GM18511 (cell line): ENCODE data around the gene INS.

Experiments used
- ATAC-seq: cut with Tn5 transposase; IDR thresholded peaks from one replicate; pipeline ENCODE4 v1.9.1; 2021; ENCODE audit warnings: mild to moderate bottlenecking, moderate library complexity; ENCODE audit not compliant: unreplicated experiment

The INS gene

GRCh38 chr11:2160736-2161259 is at the start of gene INS:
Gene INS (minus strand): TSS chr11:2161209. CDS start chr11:2160971, 238 bp downstream.
- no peak for ATAC-seq

- no peak for ATAC-seq
Measured at GRCh38 chr11:2210366-2211112, 49.5 kb upstream of the INS start.

- ATAC-seq: no peak
Measured at GRCh38 chr11:2209900-2210321, 48.9 kb upstream of the INS start.

GRCh38 chr11:2209370-2209801 is 48.4 kb upstream of the INS start:
- ATAC-seq: no peak

GRCh38 chr11:2208691-2209369 is 47.8 kb upstream of the INS start:
- ATAC-seq: no peak

GRCh38 chr11:2207773-2208621 is 47.0 kb upstream of the INS start:
- no peak for ATAC-seq

GRCh38 chr11:2207212-2207611 is 46.2 kb upstream of the INS start:
- ATAC-seq: no peak

GRCh38 chr11:2205981-2206690 is 45.1 kb upstream of the INS start:
- ATAC-seq: no peak

GRCh38 chr11:2205214-2205720 is 44.3 kb upstream of the INS start:
- ATAC-seq: no peak

GRCh38 chr11:2204361-2205213 is 43.6 kb upstream of the INS start:
- ATAC-seq: no peak

- no peak for ATAC-seq
Measured at GRCh38 chr11:2203440-2204259, 42.6 kb upstream of the INS start.

GRCh38 chr11:2202900-2203439 is 42.0 kb upstream of the INS start:
- no peak for ATAC-seq

GRCh38 chr11:2202071-2202899 is 41.3 kb upstream of the INS start:
- no peak for ATAC-seq

GRCh38 chr11:2201542-2201941 is 40.5 kb upstream of the INS start:
- no peak for ATAC-seq

- no peak for ATAC-seq
Measured at GRCh38 chr11:2200957-2201519, 40.0 kb upstream of the INS start.

- no peak for ATAC-seq
Measured at GRCh38 chr11:2200536-2200935, 39.5 kb upstream of the INS start.
